GM21737 (cell line): ENCODE data around the gene ADGRG7.
A peak's percentile ranks its signal among the peaks of the same experiment; 100 is the strongest.
"Not testable (repeated sequence)": the region's sequence is repeated elsewhere in the genome, so short reads cannot be mapped to it uniquely, and the experiment has no call there.

ENCODE experiments used
- ATAC-seq: cut with Tn5 transposase; IDR thresholded peaks from one replicate; pipeline ENCODE4 v1.9.1; 2021; ENCODE audit warnings: mild to moderate bottlenecking, moderate library complexity; ENCODE audit not compliant: unreplicated experiment

The ADGRG7 gene

GRCh38 chr3:100609305-100609704, at the start of gene ADGRG7:
Gene ADGRG7 (plus strand): TSS chr3:100609601. CDS start chr3:100609857, 256 bp downstream.
- ATAC-seq, result no peak

- no peak for ATAC-seq
These were observed 49.0 kb upstream of the ADGRG7 start for GRCh38 chr3:100560426-100560825.

GRCh38 chr3:100561459-100562158, 47.8 kb upstream of the ADGRG7 start:
- ATAC-seq, result no peak

- ATAC-seq, result no peak
These were observed 47.1 kb upstream of the ADGRG7 start for GRCh38 chr3:100562224-100562857.

GRCh38 chr3:100563228-100563627, 46.2 kb upstream of the ADGRG7 start:
- ATAC-seq, result no peak

- no peak for ATAC-seq
These were observed 45.7 kb upstream of the ADGRG7 start for GRCh38 chr3:100563652-100564211.

GRCh38 chr3:100570811-100571210, 38.6 kb upstream of the ADGRG7 start:
- no peak for ATAC-seq

- ATAC-seq, result no peak
These were observed 34.9 kb upstream of the ADGRG7 start for GRCh38 chr3:100574536-100574935.

GRCh38 chr3:100575704-100576103, 33.7 kb upstream of the ADGRG7 start:
- ATAC-seq, result no peak

GRCh38 chr3:100577382-100578008, 31.9 kb upstream of the ADGRG7 start:
- no peak for ATAC-seq

GRCh38 chr3:100578646-100579045, 30.8 kb upstream of the ADGRG7 start:
- no peak for ATAC-seq

GRCh38 chr3:100580147-100580546, 29.3 kb upstream of the ADGRG7 start:
- ATAC-seq, result no peak

- no peak for ATAC-seq
These were observed 27.8 kb upstream of the ADGRG7 start for GRCh38 chr3:100581650-100582049.

GRCh38 chr3:100582157-100582556, 27.2 kb upstream of the ADGRG7 start:
- ATAC-seq, result not testable (repeated sequence)

GRCh38 chr3:100584101-100584660, 25.2 kb upstream of the ADGRG7 start:
- ATAC-seq, result no peak

GRCh38 chr3:100586832-100587231, 22.6 kb upstream of the ADGRG7 start:
- no peak for ATAC-seq

- ATAC-seq, result no peak
These were observed 21.1 kb upstream of the ADGRG7 start for GRCh38 chr3:100588251-100588650.

- ATAC-seq, result peak; percentile 71
These were observed 19.1 kb upstream of the ADGRG7 start for GRCh38 chr3:100590114-100590839.

- no peak for ATAC-seq
These were observed 18.6 kb upstream of the ADGRG7 start for GRCh38 chr3:100590840-100591147.

- ATAC-seq, result no peak
These were observed 18.0 kb upstream of the ADGRG7 start for GRCh38 chr3:100591411-100591810.
